HG03520 (cell line): ENCODE measurements around the gene APBA2.

Source experiments
- ATAC-seq: cut with Tn5 transposase; IDR thresholded peaks from one replicate; pipeline ENCODE4 v1.9.1; 2021; ENCODE audit warnings: mild to moderate bottlenecking, moderate library complexity; ENCODE audit not compliant: unreplicated experiment

APBA2 gene

GRCh38 chr15:28955160-28955992, 69.6 kb downstream of the APBA2 start:
- ATAC-seq: peak; percentile 48

- no peak for ATAC-seq
Measured at GRCh38 chr15:28955993-28956421, 70.2 kb downstream of the APBA2 start.

GRCh38 chr15:28956491-28956890, 70.7 kb downstream of the APBA2 start:
- no peak for ATAC-seq

GRCh38 chr15:28957606-28958498, 72.1 kb downstream of the APBA2 start:
- ATAC-seq: no peak

GRCh38 chr15:28959326-28959725, 73.6 kb downstream of the APBA2 start:
- no peak for ATAC-seq

- ATAC-seq: no peak
Measured at GRCh38 chr15:28960979-28961378, 75.2 kb downstream of the APBA2 start.

GRCh38 chr15:28961391-28961790, 75.6 kb downstream of the APBA2 start:
- ATAC-seq: no peak

GRCh38 chr15:28962851-28963710, 77.3 kb downstream of the APBA2 start:
- no peak for ATAC-seq

- no peak for ATAC-seq
Measured at GRCh38 chr15:28963711-28964081, 77.9 kb downstream of the APBA2 start.

- ATAC-seq: no peak
Measured at GRCh38 chr15:28964098-28964497, 78.3 kb downstream of the APBA2 start.

GRCh38 chr15:28967066-28967465, 81.3 kb downstream of the APBA2 start:
- no peak for ATAC-seq

GRCh38 chr15:28967990-28968389, 82.2 kb downstream of the APBA2 start:
- no peak for ATAC-seq

- no peak for ATAC-seq
Measured at GRCh38 chr15:28969511-28970085, 83.8 kb downstream of the APBA2 start.

GRCh38 chr15:28974142-28974541, 88.4 kb downstream of the APBA2 start:
- ATAC-seq: no peak

GRCh38 chr15:28975766-28976179, 90.0 kb downstream of the APBA2 start:
- no peak for ATAC-seq

GRCh38 chr15:28977377-28978010, 91.7 kb downstream of the APBA2 start:
- ATAC-seq: no peak

GRCh38 chr15:28978011-28978378, 92.2 kb downstream of the APBA2 start:
- no peak for ATAC-seq

- no peak for ATAC-seq
Measured at GRCh38 chr15:28978661-28979060, 92.9 kb downstream of the APBA2 start.

- no peak for ATAC-seq
Measured at GRCh38 chr15:28979208-28979841, 93.6 kb downstream of the APBA2 start.
